NCI-H2227 (cell line): ENCODE measurements around the gene UBR1.
"Not testable (repeated sequence)": the region's sequence is repeated elsewhere in the genome, so short reads cannot be mapped to it uniquely, and the experiment has no call there.

ENCODE experiments used
- DNase-seq: peaks from one replicate; lab custom pipeline; 2025; ENCODE audit not compliant: unreplicated experiment; lab: John Stamatoyannopoulos, UW

Gene UBR1

DNA sequence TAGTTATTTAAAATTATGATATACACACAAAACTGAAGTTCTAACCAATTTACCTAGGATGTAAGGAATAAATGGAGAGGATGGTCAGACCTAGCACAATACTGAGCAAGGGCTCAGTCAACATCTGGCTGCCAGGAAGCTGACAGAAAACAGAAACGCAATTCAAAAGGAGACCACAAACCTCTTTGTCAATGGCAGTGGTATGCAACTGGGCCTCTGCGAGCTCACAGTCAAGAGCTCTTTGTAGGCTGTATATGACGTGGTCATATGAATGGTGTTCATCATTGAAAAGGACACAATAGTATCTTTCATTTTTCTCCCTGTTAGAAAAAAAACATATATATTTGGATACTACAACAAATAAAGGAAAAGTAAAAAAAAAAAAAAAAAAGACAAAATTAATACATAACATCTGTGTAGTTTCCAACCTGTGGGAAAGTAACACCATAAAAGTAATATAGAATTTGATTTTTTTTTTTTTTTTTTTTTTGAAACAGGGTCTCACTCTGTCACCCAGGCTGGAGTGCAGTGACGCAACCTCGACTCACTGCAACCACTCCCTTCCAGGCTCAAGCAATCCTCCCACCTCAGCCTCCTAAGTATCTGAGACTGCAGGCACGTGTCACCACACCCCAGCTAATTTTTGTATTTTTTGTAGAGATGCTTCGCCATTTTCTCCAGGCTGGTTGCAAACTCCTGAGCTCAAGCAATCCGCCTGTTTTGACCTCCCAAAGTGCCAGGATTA, 37.9 kb downstream of the UBR1 start:
- DNase-seq: no peak

DNA sequence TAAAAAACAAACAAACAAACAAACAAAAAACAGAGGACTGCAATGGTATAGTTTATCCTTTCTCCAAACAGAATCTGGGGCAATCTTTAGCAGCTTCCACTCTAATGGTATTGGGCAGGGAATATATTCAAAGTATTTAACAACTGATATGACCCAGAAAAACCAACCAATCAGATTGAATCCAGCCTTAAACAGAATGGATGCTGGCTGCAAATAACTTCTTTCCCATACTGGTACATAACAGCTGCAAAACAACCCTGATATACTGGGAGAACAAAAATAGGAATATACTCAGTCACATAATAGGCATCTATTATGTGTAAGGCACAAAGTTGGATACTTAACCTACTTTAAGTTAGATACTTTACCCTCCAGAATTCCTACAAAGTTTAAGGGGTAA, 49.1 kb downstream of the UBR1 start:
- DNase-seq: no peak

DNA sequence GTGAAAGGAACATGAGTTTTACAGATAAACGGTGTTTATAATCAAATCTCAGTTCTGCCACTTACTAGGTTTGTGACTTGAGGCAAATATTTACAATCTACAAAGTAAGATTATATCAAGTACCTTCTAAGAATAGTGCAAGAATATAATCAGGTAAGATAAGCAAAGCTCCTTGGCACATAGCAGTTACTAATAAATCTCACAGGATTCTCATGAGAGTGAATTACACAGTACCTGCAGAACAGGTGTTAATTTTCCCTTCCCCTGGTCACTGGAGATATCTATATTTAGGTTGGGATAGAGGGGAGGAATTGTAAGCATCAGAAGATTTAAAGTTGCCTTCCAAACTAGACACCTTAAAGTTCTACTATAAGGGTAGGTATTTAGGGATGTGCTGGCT, 53.0 kb downstream of the UBR1 start:
- DNase-seq: no peak

DNA sequence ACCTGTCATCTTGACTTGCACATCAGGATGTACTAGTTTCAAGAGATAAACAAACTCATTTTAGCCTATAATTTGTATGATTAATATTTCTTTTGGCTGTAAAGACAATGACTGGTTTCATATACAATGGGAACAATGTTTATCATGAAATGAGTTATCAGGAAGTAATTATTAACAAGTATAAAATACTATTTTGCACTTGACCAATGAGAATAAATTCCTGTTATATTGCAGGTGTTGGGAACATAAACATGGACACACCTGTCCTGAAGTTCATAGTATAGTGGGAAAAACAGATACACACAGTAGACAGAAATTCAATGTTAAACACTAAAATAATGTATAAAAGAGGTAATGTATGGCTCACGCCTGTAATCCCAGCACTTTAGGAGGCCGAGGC, 56.9 kb downstream of the UBR1 start:
- DNase-seq: no peak

DNA sequence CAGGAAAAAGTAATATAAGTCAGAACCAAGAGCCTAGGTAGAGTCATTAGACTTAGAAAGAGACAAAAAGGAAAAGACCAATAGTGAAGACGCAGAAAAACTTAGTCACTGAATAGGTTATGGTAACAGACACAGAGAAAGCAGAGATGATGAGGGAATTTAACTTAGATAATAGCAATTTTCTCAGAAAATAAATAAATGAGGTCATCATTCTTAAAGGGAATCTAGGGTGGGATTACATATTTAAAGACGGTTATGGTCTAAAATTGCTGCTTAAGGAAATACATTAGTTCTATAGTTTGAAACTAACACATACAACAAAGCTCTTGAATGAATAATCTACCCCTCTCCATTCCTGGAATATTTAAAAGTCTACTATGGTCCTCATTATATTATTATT, 59.4 kb downstream of the UBR1 start:
- DNase-seq: no peak

DNA sequence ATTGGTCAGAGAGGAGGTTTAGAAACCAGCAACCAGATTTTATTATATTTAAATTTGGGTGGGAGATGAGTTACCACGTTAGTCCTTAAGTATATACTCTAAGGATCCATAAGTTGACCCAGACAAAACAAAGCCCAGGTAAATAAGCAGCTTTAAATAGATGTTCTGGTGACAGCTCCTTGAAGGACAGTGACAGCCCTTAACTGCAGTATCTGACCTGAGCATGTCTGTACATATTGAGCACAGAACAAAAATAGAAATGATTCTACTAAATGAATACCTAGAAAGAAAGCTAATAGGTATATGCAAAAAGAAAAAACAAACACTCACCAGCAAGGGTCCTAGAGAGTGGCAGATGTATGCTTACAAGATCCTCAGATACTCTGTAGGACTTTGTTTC, 63.0 kb downstream of the UBR1 start:
- DNase-seq: no peak

DNA sequence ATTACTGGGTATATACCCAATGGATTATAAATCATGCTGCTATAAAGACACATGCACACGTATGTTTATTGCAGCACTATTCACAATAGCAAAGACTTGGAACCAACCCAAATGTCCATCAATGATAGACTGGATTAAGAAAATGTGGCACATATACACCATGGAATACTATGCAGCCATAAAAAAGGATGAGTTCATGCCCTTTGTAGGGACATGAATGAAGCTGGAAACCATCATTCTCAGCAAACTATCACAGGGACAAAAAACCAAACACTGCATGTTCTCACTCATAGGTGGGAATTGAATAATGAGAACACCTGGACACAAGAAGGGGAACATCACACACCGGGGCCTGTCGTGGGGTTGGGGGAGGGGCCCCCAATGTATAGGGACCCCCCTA, 64.8 kb downstream of the UBR1 start:
- not testable (repeated sequence) for DNase-seq

DNA sequence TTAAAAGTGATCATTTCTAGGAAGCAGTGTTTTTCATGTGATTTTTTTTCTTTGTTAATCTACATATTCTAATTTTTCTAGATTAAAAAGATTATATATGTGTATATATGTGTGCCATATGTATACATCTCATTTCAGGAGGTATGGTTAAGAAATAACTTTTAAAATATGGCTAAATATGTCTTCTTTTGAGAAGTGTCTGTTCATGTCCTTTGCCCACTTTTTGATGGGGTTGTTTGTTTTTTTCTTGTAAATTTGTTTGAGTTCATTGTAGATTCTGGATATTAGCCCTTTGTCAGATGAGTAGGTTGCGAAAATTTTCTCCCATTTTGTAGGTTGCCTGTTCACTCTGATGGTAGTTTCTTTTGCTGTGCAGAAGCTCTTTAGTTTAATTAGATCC, 70.6 kb downstream of the UBR1 start:
- not testable (repeated sequence) for DNase-seq

DNA sequence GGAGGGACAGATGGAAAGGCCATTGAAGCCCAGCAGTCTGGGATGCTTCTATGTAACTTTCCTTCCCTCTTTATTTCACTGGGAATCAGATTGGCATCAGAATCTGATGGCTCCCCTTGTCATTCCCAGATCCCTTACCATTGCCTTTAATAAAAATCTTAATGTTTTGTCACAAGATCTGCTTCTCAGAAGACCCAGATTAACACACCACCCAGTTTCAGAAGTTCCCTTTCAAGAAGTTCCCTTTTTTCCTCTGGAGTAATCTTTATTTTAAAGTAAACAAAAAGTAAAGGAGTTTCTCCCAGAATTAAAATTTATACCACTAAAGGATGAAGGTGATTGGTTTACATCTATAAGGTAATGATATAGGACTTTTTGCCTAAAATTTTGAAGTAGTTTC, 76.4 kb downstream of the UBR1 start:
- DNase-seq: no peak

DNA sequence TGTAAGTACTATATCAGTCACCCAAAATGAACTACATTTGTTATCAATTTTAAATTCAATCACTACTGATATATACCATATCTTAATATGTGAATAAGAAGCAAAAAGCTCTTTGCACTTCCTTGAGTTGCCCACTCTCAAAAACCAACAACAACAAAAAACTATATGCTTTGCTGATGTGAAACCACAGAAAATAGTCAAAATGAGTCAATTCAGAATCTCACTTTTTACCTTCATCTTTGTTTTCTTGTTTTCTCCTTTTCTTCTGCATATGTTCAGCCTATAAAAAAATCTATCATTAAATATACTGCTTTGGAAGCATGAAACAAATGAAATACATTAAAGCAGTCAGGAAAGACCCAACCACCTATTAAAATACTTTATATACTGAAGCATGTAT, 80.7 kb downstream of the UBR1 start:
- DNase-seq: no peak

DNA sequence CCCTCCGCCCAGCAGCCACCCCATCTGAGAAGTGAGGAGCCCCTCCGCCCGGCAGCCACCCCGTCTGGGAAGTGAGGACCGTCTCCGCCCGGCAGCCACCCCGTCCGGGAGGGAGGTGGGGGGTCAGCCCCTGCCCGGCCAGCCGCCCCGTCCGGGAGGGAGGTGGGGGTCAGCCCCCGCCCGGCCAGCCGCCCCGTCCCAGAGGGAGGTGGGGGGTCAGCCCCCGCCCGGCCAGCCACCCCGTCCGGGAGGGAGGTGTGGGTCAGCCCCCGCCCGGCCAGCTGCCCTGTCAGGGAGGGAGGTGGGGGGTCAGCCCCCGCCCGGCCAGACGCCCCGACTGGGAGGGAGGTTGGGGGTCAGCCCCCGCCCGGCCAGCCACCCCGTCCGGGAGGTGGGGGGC, 91.2 kb downstream of the UBR1 start:
- not testable (repeated sequence) for DNase-seq

DNA sequence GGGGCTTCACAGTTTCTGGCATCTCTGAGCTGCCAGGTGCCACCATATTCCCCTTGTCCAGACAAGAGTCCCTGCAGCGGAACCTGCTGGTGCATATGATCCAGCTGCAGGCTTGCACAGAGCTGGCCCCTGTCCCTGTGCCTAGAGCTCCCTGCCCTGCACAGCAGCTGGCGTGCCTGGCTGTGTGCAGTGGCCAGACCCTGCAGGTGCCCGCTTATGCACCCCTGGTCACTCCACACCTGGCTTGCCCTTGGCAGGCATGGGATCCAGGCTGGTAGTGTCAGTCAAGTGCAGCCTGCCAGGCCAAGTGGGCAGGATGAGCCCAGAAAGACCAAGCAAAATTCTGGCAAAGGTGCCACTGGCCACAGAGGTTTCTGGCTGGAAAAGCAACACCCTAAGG, 96.6 kb downstream of the UBR1 start:
- no peak for DNase-seq

DNA sequence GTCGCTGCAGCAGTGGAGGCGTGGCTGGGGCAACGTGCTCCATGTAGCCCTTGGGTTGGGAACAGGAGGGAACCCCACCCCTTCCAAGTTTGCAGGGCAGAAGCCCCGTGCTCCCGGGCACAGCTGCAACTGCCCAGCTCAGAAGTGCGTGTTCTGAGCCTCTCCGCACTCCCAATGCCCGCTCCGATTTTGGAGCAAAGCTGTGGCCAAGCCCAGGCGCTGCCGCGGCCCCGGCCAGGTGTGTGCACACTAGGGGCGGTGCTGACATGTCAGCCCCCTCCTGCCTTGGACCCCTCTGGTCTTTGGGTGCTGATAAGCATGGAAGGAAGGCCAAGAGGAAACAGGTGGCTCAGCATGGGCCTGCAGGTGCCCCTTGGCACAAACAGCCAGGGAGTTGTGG, 97.7 kb downstream of the UBR1 start:
- DNase-seq: no peak

DNA sequence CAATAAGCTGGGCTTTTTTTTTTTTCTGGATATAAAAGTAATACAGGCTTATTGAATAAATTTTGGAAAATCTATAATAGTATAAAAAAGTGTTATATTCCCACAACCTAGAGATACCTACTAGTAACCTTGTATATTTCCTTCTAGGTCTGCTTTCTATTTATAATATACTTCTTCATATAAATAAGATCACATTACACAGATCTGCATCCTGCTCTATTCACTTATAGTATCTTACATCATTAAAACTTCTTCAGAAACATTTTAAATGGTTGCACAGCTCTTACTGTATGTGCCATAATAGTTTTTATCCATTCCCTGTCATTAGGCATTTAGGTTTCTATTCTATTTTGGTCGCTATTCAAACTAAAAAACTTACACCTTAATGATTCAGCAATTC, 98.3 kb downstream of the UBR1 start:
- DNase-seq: no peak

DNA sequence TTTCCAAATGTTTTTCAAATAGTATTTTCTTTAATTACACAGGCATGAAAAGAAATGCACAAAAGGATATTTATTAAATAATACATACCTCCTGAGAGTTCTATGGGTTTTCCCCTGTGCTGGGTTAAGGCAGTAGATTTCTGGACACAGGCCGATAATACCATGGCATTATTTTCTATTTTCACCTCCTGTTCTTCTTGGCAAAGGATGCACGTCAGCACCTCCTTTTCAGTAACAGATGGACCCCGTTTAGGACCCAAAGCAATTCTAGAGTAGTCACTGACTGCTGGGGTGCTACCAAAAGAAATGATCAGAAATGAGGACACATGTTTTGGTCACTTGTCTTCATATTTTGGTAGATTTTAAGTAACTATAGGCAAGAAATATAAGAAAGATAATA, 98.8 kb downstream of the UBR1 start:
- no peak for DNase-seq

DNA sequence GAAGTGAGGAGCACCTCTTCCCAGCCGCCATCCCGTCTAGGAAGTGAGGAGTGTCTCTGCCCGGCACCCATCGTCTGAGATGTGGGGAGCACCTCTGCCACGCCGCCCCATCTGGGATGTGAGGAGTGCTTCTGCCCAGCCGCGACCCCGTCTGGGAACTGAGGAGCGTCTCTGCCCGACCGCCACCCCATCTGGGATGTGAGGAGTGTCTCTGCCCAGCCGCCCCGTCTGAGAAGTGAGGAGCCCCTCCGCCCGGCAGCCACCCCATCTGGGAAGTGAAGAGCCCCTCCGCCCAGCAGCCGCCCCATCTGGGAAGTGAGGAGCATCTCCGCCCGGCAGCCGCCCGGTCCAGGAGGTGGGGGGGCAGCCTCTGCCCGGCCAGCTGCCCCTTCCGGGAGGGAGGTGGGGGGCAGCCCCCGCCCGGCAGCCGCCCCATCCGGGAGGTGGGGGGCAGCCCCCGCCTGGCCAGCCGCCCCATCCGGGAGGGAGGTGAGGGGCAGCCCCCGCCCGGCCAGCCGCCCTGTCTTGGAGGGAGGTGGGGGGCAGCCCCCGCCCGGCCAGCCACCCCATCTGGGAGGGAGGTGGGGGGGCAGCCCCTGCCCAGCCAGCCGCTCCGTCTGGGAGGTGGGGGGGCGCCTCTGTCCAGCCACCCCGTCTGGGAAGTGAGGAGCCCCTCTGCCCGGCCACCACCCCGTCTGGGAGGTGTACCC, 100.8 kb downstream of the UBR1 start:
- DNase-seq: not testable (repeated sequence)

DNA sequence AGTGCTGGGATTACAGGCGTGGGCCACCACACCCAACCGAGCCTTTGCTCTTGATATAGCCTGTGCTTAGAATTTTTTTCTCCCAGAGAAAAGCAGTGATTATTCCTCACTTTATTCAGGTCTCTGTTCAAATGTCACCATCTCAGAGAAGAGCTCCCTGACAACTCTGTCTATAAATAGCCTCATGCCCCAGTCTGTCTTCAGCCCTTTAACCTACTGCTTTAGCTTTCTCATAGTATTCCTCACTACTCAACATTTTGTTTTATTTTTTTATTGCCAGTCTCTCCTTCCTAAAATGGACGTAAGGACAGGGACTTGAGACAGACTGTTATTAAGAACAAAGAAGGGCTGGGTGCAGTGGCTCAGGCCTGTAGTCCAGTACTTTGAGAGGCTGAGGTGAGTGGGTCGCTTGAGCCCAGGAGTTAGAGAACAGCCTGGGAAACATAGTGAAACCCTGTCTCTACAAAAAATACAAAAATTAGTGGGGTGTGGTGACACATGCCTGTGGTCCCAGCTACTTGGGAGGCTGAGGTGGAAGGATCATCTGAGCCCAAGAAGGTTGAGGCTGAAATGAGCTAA, 106.5 kb downstream of the UBR1 start:
- DNase-seq: no peak

DNA sequence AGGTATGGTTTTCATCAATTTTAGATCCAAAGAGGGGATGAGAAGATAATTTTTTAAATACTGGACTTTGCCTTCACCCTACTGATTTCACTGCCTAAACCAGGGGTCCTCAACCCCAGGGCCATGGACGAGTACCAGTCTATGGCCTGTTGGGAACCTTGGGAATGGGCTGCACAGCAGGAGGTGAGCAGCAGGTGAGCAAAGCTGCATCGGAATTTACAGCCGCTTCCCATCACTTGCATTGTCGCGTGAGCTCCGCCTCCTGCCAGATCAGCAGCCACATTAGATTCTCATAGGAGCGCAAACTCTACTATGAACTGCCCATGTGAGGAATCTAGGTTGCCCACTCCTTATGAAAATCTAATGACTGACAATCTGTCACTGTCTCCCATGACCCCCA, 109.0 kb downstream of the UBR1 start:
- no peak for DNase-seq

DNA sequence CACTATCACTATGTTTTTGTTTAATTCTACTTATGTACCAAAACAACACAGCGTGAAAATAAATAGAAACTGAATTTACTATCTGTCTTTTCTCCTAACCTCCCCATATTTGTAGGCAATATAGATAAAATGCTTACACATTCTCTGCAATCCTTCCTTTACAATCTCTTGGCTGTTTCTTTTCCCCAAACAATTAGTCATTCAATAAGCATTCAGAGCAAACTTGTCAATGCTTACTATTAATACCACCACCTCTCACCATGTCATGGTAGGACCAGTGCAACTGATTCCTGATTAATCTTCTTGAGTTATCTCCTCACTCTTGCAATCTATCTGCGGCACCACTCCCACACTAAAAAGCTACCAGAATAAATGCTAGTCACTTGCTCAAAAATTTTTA, 111.3 kb downstream of the UBR1 start:
- no peak for DNase-seq

DNA sequence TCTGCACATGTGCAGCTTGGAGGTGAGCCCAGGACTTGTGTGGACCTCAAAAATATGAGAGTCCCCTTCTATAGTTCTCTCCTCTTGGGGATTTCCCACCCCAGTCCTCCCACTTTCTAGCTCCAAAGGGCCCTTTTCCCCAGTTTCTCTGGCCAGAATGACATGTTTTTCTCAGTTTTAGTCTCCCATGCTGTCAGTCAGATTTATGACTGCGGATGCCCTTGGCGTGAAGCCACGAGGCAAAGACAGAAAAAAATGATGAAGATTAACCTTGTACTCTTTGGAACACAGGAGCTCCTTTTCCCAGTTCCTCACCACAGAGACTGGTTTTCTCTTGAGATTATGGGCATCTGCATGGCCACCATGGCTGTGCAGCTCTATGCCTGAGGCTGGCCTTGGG, 113.2 kb downstream of the UBR1 start:
- DNase-seq: no peak

DNA sequence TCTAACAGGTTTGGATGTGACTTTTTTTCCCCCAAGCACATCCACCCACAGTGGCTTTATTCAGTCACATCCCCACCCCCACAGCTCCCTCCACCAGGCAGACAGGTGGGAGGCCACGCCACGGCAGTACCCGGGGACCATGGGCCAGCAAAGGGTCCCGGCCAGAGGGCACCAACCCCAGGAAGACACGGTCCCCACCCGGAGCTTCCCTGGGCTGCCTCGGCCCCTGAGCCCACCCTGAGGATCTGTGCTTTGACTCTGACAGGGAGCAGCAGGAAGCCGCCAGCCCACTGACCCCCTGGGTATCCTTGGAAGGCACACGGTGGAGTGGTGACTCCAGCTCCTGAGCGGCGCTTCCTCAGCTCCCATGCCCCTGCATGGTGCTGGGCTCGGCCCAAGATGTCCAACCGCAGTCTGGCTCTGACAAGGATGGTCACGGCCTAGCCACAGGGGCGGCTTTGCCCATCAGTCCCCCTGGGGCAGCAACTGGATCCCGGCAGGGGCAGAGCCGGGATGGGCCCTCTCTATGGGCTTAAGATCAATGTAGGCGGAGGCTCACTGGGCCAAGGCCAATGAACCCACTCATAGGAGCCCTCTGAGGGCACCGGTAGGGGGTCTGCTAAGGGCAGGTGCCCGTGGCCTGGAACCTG, 119.0 kb downstream of the UBR1 start:
- DNase-seq: no peak

DNA sequence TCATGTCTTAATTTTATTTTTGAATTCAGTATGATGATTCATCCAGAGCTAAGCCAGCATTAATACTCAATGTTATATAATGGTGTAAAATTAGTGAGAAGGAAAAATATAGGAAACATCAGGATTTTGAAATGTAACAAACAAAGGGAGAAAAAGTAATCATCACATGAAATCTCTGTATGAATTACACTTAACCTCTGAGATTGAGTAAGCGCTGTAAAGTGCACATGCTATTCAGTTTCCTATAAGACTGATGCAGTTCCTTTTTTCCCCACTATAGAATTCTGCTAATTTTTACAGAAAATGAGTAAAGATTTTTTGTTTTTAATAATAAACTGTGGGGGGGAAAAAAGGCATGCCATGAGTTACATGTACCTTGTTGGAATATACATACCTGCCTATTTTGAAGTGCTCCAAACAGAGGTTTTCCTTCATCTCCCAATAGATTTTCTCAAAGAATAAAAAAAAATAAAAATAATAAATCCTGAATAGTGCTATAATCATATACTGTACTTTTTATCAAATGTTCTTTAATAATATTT, 121.3 kb downstream of the UBR1 start:
- DNase-seq: no peak
